ENCODE results near the gene TGFB2.

The TGFB2 gene

DNA sequence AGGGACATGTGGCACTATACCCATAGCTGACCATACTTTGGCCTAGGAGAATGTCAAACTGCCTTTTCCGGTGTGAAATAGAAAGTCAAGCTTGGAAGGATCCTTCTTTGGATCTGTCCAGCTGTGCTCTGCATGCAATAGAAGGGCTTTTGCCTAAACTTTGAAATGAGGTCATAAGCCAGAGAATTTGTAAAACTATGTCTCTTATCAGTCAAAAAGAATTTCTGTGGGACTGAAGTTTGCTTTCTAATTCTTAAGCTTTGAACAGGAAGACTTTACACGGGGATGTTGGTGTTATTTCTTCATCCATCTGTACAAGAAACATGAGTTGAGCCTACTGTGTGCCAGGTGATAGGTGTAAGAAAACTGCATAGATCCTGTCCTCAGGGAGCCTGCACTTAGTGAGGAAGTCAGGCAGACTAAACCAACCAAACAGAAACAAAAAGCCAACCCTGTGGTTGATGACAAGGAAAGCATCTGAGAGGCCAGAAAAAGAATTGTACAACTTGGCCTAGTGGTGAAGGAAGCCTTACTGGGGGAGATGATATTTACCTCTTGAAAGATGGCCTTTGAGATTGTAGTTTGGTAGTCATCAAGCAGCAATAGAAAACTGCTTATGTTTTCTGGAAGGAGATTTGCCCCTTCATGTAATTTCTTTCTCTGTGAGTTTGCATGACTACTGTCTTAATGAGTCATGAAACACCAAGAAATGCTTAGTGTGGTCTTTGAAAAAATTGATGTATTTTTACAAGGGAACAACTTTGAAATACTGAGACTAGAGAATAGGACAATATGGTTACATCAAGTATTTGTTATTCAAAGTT, 24.8 kb downstream of the TGFB2 start:
- Histone ChIP-seq H3K27me3 (ENCODE audit: insufficient read depth, poor library complexity, severe bottlenecking) (no peaks in the 10 kb centered on the region), H3K27ac (replicated peaks) (no peak overlapping the region), H3K4me3 (replicated peaks; ENCODE audit: insufficient read depth, low read length) (no peak overlapping the region)
- TF ChIP-seq POLR2AphosphoS5 (IDR thresholded peaks at IDR 0.05; ENCODE audit: low read depth) (no peak), SPI1 (IDR thresholded peaks at IDR 0.05; ENCODE audit: borderline replicate concordance, low read depth) (no peak), GABPA (IDR thresholded peaks at IDR 0.05; ENCODE audit: low read depth) (no peak), REST (IDR thresholded peaks at IDR 0.05; ENCODE audit: insufficient replicate concordance, low read depth) (no peak)
- TF ChIP-seq, protein P1, sequence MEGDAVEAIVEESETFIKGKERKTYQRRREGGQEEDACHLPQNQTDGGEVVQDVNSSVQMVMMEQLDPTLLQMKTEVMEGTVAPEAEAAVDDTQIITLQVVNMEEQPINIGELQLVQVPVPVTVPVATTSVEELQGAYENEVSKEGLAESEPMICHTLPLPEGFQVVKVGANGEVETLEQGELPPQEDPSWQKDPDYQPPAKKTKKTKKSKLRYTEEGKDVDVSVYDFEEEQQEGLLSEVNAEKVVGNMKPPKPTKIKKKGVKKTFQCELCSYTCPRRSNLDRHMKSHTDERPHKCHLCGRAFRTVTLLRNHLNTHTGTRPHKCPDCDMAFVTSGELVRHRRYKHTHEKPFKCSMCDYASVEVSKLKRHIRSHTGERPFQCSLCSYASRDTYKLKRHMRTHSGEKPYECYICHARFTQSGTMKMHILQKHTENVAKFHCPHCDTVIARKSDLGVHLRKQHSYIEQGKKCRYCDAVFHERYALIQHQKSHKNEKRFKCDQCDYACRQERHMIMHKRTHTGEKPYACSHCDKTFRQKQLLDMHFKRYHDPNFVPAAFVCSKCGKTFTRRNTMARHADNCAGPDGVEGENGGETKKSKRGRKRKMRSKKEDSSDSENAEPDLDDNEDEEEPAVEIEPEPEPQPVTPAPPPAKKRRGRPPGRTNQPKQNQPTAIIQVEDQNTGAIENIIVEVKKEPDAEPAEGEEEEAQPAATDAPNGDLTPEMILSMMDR (IDR thresholded peaks at IDR 0.05; ENCODE audit: insufficient read depth, low read length) = no peak
- no peak for DNase-seq (ENCODE audit: low read depth in 1 of 2, low spot score in 1 of 2)

DNA sequence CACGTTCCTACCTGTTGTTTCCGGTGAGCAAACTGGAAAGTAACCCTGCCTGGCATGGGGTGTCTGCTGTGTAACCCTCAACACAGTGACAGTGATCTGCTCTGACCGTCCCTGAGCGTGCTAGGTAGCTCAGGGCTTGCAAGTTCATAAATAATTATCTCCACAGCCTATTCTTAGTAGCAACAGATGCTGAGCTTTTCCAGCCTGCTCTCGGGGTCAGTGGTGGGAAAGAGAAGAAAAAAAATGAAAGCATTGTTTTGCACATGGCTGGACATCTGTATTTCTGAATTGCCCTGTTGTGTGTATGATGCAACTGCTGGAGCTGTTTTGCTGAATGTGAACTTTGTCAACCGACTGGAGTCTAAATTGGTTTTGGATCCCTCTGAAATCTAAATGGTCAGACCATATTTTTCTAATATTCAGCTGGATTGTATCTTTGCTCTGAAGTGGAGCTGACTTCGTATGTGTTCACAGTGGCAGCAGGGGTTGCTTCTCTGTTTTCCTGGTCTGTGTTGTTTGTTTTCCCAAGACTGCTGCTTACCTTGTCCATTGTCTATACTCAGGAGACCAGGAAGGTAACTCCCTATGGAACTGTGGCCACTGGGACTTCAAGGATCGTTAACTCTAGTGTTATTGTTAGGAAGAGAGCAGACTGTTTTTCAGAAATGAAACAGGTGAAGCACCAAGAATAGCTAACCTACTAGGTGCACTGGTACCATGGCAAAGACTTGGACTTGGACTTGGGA, 27.0 kb downstream of the TGFB2 start:
- H3K27me3 ChIP-seq (ENCODE audit: insufficient read depth, poor library complexity, severe bottlenecking) = peaks cover 4% of the 10 kb centered on the region
- TF ChIP-seq REST (IDR thresholded peaks at IDR 0.05; ENCODE audit: insufficient replicate concordance, low read depth) (no peak), POLR2AphosphoS5 (IDR thresholded peaks at IDR 0.05; ENCODE audit: low read depth) (no peak), SPI1 (IDR thresholded peaks at IDR 0.05; ENCODE audit: borderline replicate concordance, low read depth) (no peak), GABPA (IDR thresholded peaks at IDR 0.05; ENCODE audit: low read depth) (no peak)
- TF ChIP-seq, protein P1 (IDR thresholded peaks at IDR 0.05; ENCODE audit: insufficient read depth, low read length) = no peak
- DNase-seq (ENCODE audit: low read depth in 1 of 2, low spot score in 1 of 2) = no peak
- no peak overlapping the region for H3K4me3 ChIP-seq (replicated peaks; ENCODE audit: insufficient read depth, low read length)
- H3K27ac ChIP-seq (replicated peaks) = no peak overlapping the region

DNA sequence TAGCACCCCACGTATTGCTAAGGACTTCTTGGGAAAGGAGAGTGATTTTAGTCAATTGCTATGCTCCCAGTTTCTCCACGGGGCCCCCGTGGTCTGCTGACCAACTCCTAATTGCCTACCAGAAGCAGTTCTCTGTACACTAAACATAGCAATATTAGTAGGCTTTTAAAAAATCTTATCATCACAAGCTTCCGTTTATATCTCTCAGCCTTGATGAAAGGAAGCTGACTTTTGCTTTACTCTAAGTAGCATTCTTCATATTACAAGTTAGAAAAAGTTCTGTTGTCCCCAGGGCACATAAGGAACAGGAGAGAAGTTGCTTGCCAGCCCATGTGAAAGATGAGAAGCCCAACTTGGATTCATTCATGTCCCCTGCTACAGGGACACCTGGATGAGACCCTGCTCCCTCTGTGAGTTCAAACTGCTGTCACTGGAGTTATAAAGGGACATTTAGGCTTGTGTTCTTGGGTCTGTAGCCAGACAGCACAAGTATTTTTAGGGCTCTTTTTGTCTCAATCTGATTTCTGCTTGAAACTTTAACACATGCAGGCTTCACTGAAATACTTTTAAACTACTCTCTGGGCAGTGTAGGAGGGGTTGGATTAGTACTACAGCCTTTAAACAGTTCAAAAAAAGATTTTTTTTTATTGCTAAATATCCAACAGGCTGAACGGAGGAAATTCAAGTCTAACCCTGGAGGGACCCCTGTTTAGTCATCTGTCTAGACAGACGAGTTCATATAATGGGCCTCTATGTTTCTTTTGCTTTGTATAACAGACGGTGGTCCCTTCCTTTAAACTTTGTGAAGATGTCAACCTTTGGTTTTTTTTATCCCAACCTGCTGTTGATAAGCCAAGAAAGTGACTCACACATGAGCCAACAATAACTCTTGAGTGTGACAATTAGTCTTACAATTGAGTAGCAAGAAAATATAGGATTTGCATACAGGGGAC, 29.5 kb downstream of the TGFB2 start:
- Histone ChIP-seq H3K27ac (replicated peaks) (no peak overlapping the region), H3K27me3 (ENCODE audit: insufficient read depth, poor library complexity, severe bottlenecking) (peaks cover 4% of the 10 kb centered on the region)

More for the DNA sequence above, 29.5 kb downstream of the TGFB2 start:
- no peak for DNase-seq (ENCODE audit: low read depth in 1 of 2, low spot score in 1 of 2)
- H3K4me3 ChIP-seq (replicated peaks; ENCODE audit: insufficient read depth, low read length) = no peak overlapping the region
- TF ChIP-seq REST (IDR thresholded peaks at IDR 0.05; ENCODE audit: insufficient replicate concordance, low read depth) (no peak), POLR2AphosphoS5 (IDR thresholded peaks at IDR 0.05; ENCODE audit: low read depth) (no peak), GABPA (IDR thresholded peaks at IDR 0.05; ENCODE audit: low read depth) (no peak), SPI1 (IDR thresholded peaks at IDR 0.05; ENCODE audit: borderline replicate concordance, low read depth) (no peak)
- TF ChIP-seq, protein P1 (IDR thresholded peaks at IDR 0.05; ENCODE audit: insufficient read depth, low read length) = no peak
